ENCODE data around the gene EML2. TPM values are rescaled to one million over a fixed set of nuclear protein-coding genes. Genes with fewer than 3 reads are reported as not detected.

EML2 gene
- total and polyA plus RNA-seq, 2 of the 8 experiments (the other 6 are each of a cell fraction or from before 2014, with no cell fraction given), result 28.8 to 29.4 TPM

DNA sequence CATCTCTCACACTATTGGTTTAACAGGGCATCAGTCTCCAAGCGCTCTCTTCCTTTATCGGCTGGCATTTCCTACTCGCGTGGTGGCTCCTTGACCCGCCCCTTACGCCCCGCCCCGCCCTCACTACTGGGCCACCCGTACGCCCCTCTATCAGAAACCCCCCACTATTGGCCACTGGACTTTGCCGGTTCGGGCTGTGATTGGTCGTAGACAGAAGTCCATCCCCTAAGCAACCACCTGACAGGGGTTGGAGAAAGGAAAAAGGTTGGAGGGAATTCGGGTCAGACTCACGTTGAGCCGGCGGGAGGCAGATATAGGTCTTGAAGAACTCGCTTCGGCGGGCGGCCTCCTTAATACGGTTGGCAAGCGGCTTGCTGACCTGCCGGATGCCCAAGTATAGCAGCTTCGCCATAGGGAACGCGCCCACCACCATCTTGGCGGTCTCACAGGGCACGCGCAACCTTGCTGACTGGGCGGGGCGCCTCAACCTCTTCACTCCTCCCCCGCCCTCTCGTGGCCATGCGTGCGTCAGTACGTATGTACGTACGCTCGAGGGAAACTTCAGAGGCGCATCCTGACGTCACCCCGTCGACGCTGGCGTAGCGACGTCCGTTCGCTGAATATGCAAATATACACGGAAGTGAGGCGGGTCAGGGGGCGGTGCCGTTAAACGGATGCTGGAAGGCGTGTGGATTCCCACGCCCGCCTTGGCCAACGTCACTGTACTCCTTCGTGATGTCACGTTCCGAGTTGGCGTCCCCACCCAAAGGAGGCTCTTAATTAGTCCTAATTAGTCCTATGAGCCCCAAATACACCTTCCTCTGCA, 54.7 kb downstream of the EML2 start, which contains the start of gene OPA3 (continued):
- TF ChIP-seq, protein P1, sequence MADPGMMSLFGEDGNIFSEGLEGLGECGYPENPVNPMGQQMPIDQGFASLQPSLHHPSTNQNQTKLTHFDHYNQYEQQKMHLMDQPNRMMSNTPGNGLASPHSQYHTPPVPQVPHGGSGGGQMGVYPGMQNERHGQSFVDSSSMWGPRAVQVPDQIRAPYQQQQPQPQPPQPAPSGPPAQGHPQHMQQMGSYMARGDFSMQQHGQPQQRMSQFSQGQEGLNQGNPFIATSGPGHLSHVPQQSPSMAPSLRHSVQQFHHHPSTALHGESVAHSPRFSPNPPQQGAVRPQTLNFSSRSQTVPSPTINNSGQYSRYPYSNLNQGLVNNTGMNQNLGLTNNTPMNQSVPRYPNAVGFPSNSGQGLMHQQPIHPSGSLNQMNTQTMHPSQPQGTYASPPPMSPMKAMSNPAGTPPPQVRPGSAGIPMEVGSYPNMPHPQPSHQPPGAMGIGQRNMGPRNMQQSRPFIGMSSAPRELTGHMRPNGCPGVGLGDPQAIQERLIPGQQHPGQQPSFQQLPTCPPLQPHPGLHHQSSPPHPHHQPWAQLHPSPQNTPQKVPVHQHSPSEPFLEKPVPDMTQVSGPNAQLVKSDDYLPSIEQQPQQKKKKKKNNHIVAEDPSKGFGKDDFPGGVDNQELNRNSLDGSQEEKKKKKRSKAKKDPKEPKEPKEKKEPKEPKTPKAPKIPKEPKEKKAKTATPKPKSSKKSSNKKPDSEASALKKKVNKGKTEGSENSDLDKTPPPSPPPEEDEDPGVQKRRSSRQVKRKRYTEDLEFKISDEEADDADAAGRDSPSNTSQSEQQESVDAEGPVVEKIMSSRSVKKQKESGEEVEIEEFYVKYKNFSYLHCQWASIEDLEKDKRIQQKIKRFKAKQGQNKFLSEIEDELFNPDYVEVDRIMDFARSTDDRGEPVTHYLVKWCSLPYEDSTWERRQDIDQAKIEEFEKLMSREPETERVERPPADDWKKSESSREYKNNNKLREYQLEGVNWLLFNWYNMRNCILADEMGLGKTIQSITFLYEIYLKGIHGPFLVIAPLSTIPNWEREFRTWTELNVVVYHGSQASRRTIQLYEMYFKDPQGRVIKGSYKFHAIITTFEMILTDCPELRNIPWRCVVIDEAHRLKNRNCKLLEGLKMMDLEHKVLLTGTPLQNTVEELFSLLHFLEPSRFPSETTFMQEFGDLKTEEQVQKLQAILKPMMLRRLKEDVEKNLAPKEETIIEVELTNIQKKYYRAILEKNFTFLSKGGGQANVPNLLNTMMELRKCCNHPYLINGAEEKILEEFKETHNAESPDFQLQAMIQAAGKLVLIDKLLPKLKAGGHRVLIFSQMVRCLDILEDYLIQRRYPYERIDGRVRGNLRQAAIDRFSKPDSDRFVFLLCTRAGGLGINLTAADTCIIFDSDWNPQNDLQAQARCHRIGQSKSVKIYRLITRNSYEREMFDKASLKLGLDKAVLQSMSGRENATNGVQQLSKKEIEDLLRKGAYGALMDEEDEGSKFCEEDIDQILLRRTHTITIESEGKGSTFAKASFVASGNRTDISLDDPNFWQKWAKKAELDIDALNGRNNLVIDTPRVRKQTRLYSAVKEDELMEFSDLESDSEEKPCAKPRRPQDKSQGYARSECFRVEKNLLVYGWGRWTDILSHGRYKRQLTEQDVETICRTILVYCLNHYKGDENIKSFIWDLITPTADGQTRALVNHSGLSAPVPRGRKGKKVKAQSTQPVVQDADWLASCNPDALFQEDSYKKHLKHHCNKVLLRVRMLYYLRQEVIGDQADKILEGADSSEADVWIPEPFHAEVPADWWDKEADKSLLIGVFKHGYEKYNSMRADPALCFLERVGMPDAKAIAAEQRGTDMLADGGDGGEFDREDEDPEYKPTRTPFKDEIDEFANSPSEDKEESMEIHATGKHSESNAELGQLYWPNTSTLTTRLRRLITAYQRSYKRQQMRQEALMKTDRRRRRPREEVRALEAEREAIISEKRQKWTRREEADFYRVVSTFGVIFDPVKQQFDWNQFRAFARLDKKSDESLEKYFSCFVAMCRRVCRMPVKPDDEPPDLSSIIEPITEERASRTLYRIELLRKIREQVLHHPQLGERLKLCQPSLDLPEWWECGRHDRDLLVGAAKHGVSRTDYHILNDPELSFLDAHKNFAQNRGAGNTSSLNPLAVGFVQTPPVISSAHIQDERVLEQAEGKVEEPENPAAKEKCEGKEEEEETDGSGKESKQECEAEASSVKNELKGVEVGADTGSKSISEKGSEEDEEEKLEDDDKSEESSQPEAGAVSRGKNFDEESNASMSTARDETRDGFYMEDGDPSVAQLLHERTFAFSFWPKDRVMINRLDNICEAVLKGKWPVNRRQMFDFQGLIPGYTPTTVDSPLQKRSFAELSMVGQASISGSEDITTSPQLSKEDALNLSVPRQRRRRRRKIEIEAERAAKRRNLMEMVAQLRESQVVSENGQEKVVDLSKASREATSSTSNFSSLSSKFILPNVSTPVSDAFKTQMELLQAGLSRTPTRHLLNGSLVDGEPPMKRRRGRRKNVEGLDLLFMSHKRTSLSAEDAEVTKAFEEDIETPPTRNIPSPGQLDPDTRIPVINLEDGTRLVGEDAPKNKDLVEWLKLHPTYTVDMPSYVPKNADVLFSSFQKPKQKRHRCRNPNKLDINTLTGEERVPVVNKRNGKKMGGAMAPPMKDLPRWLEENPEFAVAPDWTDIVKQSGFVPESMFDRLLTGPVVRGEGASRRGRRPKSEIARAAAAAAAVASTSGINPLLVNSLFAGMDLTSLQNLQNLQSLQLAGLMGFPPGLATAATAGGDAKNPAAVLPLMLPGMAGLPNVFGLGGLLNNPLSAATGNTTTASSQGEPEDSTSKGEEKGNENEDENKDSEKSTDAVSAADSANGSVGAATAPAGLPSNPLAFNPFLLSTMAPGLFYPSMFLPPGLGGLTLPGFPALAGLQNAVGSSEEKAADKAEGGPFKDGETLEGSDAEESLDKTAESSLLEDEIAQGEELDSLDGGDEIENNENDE (IDR thresholded peaks at IDR 0.05; ENCODE audit: insufficient replicate concordance, low read length), result no peak
- TF ChIP-seq, protein P2, sequence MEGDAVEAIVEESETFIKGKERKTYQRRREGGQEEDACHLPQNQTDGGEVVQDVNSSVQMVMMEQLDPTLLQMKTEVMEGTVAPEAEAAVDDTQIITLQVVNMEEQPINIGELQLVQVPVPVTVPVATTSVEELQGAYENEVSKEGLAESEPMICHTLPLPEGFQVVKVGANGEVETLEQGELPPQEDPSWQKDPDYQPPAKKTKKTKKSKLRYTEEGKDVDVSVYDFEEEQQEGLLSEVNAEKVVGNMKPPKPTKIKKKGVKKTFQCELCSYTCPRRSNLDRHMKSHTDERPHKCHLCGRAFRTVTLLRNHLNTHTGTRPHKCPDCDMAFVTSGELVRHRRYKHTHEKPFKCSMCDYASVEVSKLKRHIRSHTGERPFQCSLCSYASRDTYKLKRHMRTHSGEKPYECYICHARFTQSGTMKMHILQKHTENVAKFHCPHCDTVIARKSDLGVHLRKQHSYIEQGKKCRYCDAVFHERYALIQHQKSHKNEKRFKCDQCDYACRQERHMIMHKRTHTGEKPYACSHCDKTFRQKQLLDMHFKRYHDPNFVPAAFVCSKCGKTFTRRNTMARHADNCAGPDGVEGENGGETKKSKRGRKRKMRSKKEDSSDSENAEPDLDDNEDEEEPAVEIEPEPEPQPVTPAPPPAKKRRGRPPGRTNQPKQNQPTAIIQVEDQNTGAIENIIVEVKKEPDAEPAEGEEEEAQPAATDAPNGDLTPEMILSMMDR (IDR thresholded peaks at IDR 0.05; ENCODE audit: control extremely low read depth in 1 of 3, insufficient read depth in 1 of 3, low read depth in 1 of 3, low read length in 3 of 3), result no peak
- TF ChIP-seq, protein P3, sequence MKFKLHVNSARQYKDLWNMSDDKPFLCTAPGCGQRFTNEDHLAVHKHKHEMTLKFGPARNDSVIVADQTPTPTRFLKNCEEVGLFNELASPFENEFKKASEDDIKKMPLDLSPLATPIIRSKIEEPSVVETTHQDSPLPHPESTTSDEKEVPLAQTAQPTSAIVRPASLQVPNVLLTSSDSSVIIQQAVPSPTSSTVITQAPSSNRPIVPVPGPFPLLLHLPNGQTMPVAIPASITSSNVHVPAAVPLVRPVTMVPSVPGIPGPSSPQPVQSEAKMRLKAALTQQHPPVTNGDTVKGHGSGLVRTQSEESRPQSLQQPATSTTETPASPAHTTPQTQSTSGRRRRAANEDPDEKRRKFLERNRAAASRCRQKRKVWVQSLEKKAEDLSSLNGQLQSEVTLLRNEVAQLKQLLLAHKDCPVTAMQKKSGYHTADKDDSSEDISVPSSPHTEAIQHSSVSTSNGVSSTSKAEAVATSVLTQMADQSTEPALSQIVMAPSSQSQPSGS (IDR thresholded peaks at IDR 0.05; ENCODE audit: low read length), result no peak
- TF ChIP-seq SUZ12 (IDR thresholded peaks at IDR 0.05; ENCODE audit: low read length), result no peak
- TF ChIP-seq BRCA1 (IDR thresholded peaks at IDR 0.05; ENCODE audit: low read depth, low read length), result peak; percentile 42; the same call in 1 of the 2 replicates

Data from H1 (cell line).